ENCODE data around the gene PGF. TPM values are rescaled to one million over a fixed set of nuclear protein-coding genes. Genes with fewer than 3 reads are reported as not detected.

Gene PGF
- total RNA-seq, 3 donors from 2014 or later, result 3.7 to 17.9 (median 8.2) TPM

DNA sequence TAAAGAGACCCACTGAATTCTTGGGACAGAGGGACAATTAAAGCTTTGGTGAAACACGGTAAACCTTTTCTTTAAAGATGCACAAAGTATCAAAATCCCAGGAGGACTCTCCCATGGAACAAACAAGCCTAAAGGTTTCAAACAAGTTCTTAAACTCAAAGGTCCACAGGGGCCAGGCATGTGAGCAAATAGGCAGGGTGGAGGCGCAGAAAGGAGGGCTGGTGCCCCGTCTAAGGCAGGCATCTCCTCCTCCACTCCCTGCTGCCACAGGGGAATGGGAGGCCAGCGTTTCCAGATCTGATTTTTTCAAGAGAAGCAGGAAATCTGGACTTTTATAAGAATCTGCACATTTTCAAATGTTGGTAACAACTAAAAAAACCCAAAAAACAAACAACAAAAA is 40.0 kb downstream of the PGF start:
- H3K27me3 ChIP-seq, result no peaks in the 10 kb centered on the region
- intact Hi-C loops (cut with DNase I; ENCODE audit: low total_unique reads), result loop anchor here (10.0 kb wide), 1 partner anchor 169 kb away; no protein-coding TSS in a partner anchor
- H3K9me3 ChIP-seq, result no peaks in the 10 kb centered on the region
- H3K4me1 ChIP-seq, result peaks cover 6 to 19% of the 10 kb centered on the region in 2 donors
- no peak overlapping the region for H3K4me3 ChIP-seq
- H3K36me3 ChIP-seq, result no peaks in the 10 kb centered on the region
- no peak for DNase-seq (ENCODE audit: low spot score in 2 of 2)
- TF ChIP-seq, protein P1, sequence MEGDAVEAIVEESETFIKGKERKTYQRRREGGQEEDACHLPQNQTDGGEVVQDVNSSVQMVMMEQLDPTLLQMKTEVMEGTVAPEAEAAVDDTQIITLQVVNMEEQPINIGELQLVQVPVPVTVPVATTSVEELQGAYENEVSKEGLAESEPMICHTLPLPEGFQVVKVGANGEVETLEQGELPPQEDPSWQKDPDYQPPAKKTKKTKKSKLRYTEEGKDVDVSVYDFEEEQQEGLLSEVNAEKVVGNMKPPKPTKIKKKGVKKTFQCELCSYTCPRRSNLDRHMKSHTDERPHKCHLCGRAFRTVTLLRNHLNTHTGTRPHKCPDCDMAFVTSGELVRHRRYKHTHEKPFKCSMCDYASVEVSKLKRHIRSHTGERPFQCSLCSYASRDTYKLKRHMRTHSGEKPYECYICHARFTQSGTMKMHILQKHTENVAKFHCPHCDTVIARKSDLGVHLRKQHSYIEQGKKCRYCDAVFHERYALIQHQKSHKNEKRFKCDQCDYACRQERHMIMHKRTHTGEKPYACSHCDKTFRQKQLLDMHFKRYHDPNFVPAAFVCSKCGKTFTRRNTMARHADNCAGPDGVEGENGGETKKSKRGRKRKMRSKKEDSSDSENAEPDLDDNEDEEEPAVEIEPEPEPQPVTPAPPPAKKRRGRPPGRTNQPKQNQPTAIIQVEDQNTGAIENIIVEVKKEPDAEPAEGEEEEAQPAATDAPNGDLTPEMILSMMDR (IDR thresholded peaks at IDR 0.05), result no peak
- TF ChIP-seq POLR2AphosphoS5 (IDR thresholded peaks at IDR 0.05), result no peak
- TF ChIP-seq POLR2A (IDR thresholded peaks at IDR 0.05), result no peak
- H3K27ac ChIP-seq, result peak overlapping the region in 1 of 2 donors; percentile 76

DNA sequence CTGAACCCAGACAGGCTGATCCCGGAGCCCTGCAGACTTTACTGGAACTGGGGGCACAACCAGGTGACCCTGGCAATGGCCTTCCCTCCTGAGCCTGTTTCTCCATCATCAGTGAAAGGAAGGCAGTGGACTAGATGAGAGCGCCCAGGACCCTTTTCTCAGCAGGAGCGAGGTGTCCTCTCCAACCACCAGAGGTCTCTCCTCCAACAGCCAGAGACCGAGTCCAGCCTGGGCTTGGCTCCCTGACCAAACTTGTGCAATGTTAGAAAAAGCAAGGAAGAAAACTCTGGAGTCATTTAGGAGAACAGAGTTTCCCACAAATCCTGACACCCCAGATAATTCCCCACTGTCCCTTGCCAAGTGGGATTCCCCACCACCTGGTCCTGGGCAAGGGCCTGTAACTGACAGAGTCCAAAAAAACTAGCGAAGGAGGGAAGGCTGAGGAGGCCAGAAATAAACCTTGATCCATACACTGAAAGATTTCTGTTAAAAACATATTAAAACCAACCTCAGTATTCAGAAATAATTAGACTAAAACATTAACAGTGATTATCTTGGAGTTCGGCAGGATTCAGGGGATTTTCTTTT is 41.3 kb downstream of the PGF start:
- no peaks in the 10 kb centered on the region for H3K9me3 ChIP-seq
- no peaks in the 10 kb centered on the region for H3K27me3 ChIP-seq
- H3K4me1 ChIP-seq, result peaks cover 6 to 19% of the 10 kb centered on the region in 2 donors
- no peak for TF ChIP-seq POLR2A (IDR thresholded peaks at IDR 0.05)
- TF ChIP-seq, protein P1 (IDR thresholded peaks at IDR 0.05), result peak; percentile 34 to 76 (median 68)
- TF ChIP-seq POLR2AphosphoS5 (IDR thresholded peaks at IDR 0.05), result peak in 2 of 3 donors; percentile 46 to 53
- peak; percentile 64 to 67 for DNase-seq (ENCODE audit: low spot score in 2 of 2)
- intact Hi-C loops (cut with DNase I; ENCODE audit: low total_unique reads), result loop anchor here (10.0 kb wide), 1 partner anchor 171 kb away; no protein-coding TSS in a partner anchor
- peak overlapping the region; percentile 11 to 76 for H3K27ac ChIP-seq
- H3K36me3 ChIP-seq, result no peaks in the 10 kb centered on the region
- H3K4me3 ChIP-seq, result no peak overlapping the region

DNA sequence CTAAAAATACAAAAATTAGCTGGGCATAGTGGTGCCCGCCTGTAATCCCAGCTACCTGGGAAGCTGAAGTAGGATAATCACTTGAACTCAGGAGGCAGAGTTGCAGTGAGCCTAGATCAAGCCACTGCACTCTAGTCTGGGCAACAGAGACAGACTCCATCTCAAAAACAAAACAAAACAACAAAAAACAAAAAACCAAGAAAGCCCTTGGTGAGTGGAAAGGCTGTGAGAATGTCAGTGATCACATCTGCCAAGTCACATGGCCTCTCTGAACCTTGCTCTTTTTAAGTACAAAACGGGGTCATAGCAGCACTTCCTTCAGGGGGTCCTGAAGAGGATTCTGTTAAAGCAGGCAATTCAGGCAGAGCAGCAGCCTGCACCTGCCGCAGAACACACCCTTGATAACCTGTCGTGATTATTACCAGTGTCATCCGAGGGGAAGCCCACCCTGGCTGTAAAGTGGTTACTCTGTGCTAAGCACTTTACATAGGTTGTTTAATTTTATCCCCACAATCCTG is 41.9 kb downstream of the PGF start:
- Histone ChIP-seq H3K4me1 (peaks cover 5 to 15% of the 10 kb centered on the region in 2 donors), H3K9me3 (no peaks in the 10 kb centered on the region), H3K36me3 (no peaks in the 10 kb centered on the region), H3K4me3 (no peak overlapping the region), H3K27me3 (no peaks in the 10 kb centered on the region), H3K27ac (peak overlapping the region in 1 of 2 donors; percentile 76)
- intact Hi-C loops (cut with DNase I; ENCODE audit: low total_unique reads), result loop anchor here (10.0 kb wide), 1 partner anchor 171 kb away; no protein-coding TSS in a partner anchor
- TF ChIP-seq POLR2AphosphoS5 (IDR thresholded peaks at IDR 0.05) (no peak), POLR2A (IDR thresholded peaks at IDR 0.05) (no peak)
- TF ChIP-seq, protein P1 (IDR thresholded peaks at IDR 0.05), result no peak
- no peak for DNase-seq (ENCODE audit: low spot score in 2 of 2)

DNA sequence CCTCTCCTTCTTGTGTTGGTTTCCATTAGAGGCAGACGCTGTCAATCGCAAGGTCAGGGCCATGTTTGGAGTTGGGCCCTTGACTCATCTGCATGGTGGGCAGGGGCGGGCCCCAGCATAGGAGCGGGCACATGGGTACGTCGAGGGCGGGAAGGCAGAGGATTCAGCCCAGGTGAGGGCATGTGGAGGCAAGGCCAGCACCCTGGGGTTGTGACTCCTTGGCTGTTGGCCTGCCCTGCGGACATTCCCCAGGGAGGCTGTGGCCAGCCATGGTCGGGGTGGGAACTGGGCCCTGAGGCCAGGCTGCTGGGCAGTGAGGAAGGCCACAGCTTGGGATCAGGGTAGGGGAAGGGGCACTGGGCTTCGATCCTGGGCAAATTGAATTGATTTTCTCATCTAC is 42.6 kb downstream of the PGF start:
- H3K36me3 ChIP-seq, result no peaks in the 10 kb centered on the region
- intact Hi-C loops (cut with DNase I; ENCODE audit: low total_unique reads), result loop anchor here (10.0 kb wide), 1 partner anchor 172 kb away; no protein-coding TSS in a partner anchor
- DNase-seq (ENCODE audit: low spot score in 2 of 2), result no peak
- no peaks in the 10 kb centered on the region for H3K27me3 ChIP-seq
- no peak overlapping the region for H3K4me3 ChIP-seq
- peak overlapping the region in 1 of 2 donors; percentile 32 for H3K27ac ChIP-seq
- no peaks in the 10 kb centered on the region for H3K9me3 ChIP-seq
- TF ChIP-seq POLR2AphosphoS5 (IDR thresholded peaks at IDR 0.05), result no peak
- TF ChIP-seq, protein P1 (IDR thresholded peaks at IDR 0.05), result no peak
- no peak for TF ChIP-seq POLR2A (IDR thresholded peaks at IDR 0.05)
- H3K4me1 ChIP-seq, result peaks cover 0 to 11% of the 10 kb centered on the region in 2 donors

DNA sequence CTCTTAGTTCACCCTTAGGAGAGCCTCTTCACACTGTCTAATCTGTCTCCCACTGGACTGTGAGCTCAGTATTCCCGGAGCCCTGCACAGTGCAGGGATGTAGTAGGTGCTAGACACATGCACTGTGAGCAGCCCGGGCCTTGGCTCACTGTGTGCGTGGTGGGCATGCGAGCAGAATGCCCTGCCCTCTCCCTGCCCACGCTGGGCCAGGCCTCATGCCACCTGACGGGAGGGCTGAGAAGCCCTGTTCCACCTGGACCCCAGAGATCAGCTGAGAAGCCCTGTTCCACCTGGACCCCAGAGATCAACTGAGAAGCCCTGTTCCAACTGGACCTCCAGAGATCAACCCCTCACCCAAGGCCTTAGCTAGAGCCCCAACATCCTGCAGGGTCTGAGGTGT is 43.3 kb downstream of the PGF start:
- Histone ChIP-seq H3K4me1 (peaks cover 0 to 5% of the 10 kb centered on the region in 2 donors), H3K4me3 (no peak overlapping the region), H3K27me3 (no peaks in the 10 kb centered on the region), H3K27ac (no peak overlapping the region), H3K9me3 (no peaks in the 10 kb centered on the region), H3K36me3 (no peaks in the 10 kb centered on the region)
- DNase-seq (ENCODE audit: low spot score in 2 of 2), result no peak
- TF ChIP-seq POLR2A (IDR thresholded peaks at IDR 0.05), result no peak
- no peak for TF ChIP-seq POLR2AphosphoS5 (IDR thresholded peaks at IDR 0.05)
- TF ChIP-seq, protein P1 (IDR thresholded peaks at IDR 0.05), result no peak
- intact Hi-C loops (cut with DNase I; ENCODE audit: low total_unique reads), result loop anchor here (10.0 kb wide), 1 partner anchor 173 kb away; no protein-coding TSS in a partner anchor
